Activated CD4-positive, alpha-beta T cell treated with anti-CD3 and anti-CD28 coated beads, Interleukin-2, Interleukin-4, amounts not matched to agents 100 ng/mL and 50 ng/mL, durations not matched to agents 16 hours and 8 hours (primary cell): ENCODE data around the gene PTPRJ.

Experiments used
- DNase-seq: peaks from one replicate; pipeline ENCODE4 v3.0.0-alpha.2; 2020; ENCODE audit warnings: low spot score

PTPRJ gene

GRCh38 chr11:48066881-48067800 is 86.8 kb downstream of the PTPRJ start:
- no peak for DNase-seq

DNA sequence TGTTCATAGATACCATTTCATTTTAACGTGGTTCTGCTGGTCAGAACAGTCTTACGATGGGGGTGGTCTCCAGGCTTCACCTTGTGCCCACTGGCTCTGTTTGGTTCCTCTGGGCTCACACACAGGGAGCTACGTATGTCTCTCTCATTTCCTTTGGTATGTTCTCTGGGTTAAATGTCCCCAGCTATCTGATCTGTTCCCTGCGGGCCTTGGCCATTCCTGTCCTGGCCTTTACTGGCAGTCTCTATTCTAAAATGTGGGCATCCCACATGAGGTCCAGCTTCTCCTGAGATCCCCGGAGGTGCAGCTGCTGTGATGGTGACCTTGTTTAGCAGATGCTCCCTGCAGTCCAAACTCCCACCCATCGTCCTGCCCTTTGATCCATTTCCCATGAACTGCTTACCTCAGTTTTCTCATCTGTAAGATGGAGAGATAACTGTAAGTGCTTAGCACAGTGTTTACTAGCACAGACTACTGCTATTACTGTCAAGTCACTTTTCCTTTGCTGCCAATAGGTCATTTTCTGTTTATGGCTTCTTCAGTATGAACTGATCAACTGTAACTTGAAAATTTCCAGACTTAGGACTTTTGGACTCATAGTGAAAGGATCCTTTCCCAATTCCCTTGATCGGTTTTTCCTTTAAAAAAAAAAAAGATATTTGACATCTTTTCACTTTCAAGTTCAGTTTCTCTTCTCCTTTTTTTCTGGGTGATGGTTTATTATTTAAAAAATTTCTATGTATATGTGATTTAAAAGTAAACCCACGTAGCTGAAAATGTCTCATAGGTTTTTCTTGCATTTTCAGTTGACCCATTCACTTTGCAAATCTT is 92.9 kb downstream of the PTPRJ start:
- DNase-seq = no peak

DNA sequence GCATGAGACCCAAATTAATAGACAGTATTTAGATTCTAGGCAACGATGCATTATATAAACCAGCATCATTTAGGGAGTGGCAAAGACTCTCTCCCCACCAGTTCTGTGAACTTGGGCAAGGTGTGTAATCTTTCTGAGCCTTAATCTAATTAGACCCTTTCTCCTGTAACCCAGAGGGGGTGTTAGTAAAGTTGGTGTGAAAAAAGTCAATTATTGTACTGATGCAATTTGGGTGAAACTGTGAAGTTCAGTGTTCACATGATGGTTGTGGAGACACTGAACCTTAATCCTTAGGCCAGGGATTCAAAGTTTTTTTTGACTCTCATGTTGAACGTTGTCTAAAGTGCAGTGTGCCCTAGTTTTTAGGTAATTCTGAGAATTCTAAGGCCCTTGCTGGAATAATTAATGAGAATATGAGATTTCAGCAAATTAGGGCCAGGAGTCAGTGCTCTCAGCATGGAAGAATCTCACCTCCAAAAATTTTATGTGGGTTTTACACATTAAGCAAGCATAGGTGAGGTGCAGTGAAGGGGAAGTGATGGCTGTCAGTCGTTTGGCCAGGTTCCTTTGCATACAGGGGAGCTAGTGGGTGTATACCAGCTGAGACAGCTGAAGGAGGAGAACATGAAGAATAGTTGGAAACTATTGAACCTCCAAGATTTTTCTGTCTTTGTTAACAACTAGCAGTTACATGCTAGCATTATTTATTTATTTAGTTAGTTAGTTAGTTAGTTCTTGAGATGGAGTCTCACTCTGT is 94.2 kb downstream of the PTPRJ start:
- no peak for DNase-seq

DNA sequence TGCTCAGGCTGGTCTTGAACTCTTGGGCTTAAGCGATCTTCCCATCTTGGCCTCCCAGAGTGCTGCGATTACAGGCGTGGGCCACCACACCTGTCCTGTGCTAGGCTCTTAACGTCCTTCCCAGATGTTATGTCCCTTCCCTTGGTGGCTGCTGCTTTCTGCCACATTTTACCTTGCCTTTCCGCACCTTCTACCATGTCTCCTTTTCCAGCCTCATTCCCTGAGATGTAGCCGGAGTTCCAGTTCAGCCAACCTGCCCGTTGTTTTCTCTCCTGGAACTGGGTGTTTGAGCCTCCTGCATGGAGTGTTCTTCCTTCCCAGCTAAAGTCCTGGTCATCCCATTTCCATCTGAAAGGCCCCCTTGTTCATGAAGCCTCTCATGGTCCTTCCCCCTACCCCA is 95.3 kb downstream of the PTPRJ start:
- no peak for DNase-seq

DNA sequence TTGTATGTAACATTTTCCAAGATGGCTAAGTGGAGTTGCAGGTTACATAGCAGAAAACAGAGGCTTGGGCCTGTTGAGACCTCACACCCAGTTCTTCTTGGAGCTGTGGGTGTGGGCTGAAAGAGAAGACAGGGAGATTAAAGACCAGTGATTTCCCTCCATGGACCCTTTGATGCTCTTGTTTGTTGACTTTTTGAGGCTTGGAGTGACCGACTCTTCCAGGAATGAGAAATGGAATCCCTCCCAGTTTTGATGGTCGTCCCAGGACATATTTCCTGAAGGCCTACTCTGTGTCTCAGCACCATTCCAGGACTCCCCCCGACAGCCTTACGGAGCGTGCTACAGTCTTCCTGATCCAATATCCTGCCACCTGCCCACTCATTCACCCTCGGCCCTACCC is 96.9 kb downstream of the PTPRJ start:
- no peak for DNase-seq

- no peak for DNase-seq
Measured at GRCh38 chr11:48078689-48079088, 98.3 kb downstream of the PTPRJ start.

- DNase-seq = no peak
Measured at GRCh38 chr11:48079596-48079995, 99.2 kb downstream of the PTPRJ start.

GRCh38 chr11:48080301-48080861 is 100.0 kb downstream of the PTPRJ start:
- no peak for DNase-seq

DNA sequence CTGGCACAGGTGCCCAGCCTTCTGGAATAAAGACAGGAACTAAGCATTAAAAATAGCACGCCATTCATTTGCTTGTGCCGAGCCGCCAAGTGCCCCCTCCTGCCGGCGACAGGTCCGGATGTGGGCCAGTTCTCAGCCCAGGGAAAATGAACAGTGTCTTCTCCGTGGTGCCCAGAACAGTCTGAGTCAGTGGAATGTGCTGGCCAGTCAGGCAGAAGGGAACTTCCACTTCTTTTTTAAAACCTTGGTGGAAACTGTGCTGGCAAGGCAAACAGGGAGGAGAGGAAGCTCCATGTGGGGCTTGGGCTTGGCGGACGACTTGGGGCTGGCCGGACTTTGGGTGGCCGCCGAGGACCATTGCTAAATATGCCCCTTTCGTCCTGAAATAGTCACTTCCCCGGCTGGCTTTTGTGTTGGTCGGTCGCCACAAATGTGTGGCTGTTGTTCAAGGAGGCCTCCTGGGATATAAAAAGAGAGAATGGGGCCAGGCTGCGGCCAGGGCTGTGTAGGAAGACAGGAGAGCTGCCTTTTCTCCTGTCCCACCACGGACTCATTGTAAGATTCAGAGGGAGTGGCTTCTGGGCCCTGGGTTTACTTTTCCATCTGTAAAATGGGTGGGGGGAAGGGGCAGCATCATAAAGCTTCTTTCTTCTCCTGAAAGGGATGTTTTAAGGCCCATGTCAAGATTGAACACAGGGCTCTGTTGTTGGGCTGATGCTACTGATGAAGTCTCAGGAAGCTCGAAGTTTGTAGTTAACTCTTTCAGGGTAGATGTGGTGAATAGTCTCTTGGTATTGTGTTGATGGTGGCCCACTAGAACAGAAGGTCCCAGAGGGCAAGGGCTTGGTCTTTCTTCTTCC is 101.0 kb downstream of the PTPRJ start:
- DNase-seq = no peak

GRCh38 chr11:48082771-48083170 is 102.4 kb downstream of the PTPRJ start:
- no peak for DNase-seq

DNA sequence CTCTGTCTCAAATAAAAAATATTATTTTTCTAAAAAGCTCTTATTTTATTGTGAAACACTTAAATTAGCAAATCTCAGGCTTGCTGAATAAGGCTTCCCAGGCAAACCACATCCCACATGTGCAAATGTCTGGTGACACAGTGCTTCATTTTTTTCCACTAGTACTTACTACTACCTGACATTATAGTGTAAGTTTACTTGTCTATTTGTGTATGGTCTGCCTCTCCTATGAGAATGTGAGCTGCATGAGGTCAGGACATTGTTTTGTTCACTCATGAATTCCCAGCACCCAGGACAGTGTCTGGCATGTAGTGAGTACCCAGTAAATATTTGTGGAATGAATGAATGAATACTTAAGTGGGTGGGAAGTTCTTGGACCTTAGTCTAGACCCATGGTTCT is 103.1 kb downstream of the PTPRJ start:
- DNase-seq = no peak

GRCh38 chr11:48085688-48086087 is 105.3 kb downstream of the PTPRJ start:
- DNase-seq = no peak

- DNase-seq = no peak
Measured at GRCh38 chr11:48087422-48087821, 107.1 kb downstream of the PTPRJ start.

DNA sequence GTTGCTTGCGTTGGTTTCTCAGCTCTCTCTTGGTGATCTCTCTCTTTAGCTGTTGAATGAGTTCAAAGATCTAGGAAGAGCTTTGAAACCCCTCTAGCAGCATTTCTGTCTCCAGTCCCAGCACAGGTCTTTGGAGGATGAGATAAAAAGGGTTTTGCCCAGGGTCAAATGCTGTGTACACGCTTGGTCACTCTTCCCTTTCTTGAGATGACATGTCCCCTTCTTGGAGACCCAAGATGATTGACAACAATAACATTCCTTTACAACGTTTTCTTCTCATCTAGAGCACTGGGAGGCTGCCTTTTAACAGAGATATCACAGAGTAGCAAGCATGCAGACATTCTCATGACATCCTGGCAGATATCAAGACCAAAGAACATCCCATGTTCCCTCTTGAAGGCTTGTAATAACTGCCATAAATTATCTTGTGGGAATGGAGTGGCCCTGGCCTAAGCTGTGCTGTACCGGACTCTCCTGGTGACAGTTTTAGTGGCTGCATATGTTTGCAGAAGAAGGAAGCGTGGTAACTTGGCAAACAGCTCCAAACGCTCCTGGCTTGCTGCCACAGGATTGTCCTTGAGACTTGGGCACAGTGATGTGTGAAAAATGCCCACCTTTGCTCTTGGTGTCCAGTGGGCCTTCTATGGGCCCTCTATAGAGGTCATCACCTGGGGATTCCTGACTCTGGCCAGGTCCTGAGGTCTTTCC is 107.8 kb downstream of the PTPRJ start:
- DNase-seq = no peak

- DNase-seq = no peak
Measured at GRCh38 chr11:48088682-48089050, 108.3 kb downstream of the PTPRJ start.

GRCh38 chr11:48090174-48090573 is 109.8 kb downstream of the PTPRJ start:
- DNase-seq = no peak

- DNase-seq = no peak
Measured at GRCh38 chr11:48091426-48092102, 111.2 kb downstream of the PTPRJ start.

DNA sequence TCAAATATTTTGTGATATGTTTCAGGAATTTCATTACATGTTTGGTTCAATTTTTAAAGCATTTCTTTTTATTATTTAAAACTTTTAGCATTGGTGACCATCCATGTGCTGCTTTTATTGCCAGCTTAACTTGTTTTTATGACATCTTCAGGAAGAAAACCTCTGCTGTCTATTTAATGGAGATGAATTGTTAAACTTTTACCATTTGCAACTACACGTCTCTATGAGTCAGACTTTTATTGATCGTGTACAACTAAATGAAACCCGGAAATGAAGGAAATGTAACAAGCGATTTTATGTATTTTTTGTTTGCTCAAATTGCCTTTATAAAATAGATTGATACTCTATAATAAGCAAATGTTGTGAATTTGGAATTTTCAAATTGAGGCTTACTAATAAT is 113.0 kb downstream of the PTPRJ start:
- DNase-seq = no peak

DNA sequence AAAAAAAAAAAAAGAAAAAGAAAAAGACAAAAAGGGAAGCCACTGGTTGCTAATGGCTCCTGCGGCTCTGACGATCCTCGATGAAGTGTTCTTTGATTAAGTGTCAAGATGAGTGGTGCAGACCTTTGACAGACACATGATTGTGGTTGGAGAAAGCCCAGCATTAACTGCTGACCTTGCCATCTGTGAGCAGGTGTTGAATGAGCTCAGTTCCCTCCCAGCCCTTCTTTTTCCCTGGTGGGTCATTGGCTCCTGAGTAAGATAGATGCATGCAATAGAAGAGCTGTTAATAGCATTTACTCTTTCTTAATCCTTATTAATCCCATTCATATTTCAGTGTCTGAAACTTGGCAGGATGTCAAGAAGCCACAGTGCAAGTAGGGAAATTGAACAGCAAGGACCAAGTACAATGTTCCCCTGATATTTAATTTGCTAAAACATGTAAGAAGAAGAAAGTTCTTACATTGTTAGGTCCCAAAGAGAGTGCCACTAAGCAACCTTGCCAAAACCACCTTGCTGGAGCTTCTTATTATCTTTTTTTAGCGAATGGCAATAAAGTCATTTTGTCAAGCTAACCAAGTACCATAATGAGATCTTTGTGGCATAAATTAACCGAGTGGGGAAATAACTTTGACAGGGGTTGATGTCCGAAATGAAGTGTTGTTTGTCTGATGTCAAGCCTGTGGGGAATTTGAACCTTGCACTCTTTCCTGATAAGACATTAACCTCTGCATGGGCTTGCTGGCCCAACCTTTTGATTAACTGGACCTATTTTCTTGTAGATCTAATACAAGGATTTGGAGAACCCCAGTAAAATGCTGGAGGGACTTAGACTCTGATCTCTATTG is 113.7 kb downstream of the PTPRJ start:
- DNase-seq = no peak
